ENCODE measurements around the gene FCHSD1.

FCHSD1 gene

DNA sequence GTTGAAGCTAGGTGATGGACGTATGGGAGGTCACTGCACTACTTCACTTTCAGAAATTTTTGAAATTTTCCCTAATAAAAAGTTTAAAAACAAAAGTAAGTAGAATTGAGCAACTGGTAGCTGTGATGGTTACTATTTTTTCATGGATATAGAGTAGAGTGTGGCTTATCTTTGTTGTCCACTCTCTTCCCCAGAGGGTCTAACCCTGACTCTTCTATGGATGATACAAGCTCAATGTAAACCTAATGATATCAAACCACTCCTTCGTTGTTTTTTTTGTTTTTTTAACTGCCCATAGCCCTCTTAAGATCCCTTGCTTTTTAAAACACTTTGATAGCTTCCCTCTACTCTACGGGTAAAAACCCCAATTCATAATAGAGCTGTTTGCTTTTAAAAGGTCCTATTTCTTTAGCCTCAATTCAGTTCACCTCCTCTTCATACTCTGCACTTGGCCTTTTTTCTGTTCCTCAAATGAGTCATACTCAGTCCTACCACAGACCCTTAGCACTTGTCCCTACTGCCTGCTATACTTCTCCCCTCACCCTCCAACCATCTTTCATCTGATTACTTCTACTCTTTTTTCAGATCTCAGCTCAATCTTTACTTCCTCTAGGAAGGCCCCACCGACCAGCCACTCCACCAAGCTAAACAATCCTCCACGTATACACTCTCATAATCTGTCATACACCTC, 17.2 kb downstream of the FCHSD1 start:
- H3K4me3 ChIP-seq (ENCODE audit: low read depth, low read length) = no peak overlapping the region
- TF ChIP-seq, protein P1, sequence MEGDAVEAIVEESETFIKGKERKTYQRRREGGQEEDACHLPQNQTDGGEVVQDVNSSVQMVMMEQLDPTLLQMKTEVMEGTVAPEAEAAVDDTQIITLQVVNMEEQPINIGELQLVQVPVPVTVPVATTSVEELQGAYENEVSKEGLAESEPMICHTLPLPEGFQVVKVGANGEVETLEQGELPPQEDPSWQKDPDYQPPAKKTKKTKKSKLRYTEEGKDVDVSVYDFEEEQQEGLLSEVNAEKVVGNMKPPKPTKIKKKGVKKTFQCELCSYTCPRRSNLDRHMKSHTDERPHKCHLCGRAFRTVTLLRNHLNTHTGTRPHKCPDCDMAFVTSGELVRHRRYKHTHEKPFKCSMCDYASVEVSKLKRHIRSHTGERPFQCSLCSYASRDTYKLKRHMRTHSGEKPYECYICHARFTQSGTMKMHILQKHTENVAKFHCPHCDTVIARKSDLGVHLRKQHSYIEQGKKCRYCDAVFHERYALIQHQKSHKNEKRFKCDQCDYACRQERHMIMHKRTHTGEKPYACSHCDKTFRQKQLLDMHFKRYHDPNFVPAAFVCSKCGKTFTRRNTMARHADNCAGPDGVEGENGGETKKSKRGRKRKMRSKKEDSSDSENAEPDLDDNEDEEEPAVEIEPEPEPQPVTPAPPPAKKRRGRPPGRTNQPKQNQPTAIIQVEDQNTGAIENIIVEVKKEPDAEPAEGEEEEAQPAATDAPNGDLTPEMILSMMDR (IDR thresholded peaks at IDR 0.05; ENCODE audit: control insufficient read depth, extremely low read depth, insufficient read depth) = no peak
- DNase-seq (ENCODE audit: low read depth) = no peak

DNA sequence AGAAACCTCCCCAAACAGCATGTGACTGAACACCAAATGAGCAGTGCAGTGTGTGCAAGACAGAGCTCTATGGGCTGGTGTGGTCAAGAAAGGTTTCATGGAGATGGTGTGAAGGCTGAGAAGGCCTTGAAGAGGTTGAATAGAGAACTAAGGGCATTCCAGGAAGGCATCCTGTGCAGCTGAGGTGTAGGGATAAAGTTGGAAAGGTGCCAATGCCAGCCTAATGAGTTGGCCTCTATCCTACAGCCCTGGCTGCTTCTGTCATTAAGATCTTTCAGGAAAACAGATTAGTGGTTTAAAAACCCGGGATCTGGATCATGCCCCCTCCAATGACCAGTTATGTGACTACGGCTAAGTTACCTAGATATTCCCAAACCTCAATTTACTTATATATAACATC, 18.6 kb downstream of the FCHSD1 start:
- TF ChIP-seq, protein P1 (IDR thresholded peaks at IDR 0.05; ENCODE audit: control insufficient read depth, extremely low read depth, insufficient read depth) = no peak
- H3K4me3 ChIP-seq (ENCODE audit: low read depth, low read length) = no peak overlapping the region
- no peak for DNase-seq (ENCODE audit: low read depth)

DNA sequence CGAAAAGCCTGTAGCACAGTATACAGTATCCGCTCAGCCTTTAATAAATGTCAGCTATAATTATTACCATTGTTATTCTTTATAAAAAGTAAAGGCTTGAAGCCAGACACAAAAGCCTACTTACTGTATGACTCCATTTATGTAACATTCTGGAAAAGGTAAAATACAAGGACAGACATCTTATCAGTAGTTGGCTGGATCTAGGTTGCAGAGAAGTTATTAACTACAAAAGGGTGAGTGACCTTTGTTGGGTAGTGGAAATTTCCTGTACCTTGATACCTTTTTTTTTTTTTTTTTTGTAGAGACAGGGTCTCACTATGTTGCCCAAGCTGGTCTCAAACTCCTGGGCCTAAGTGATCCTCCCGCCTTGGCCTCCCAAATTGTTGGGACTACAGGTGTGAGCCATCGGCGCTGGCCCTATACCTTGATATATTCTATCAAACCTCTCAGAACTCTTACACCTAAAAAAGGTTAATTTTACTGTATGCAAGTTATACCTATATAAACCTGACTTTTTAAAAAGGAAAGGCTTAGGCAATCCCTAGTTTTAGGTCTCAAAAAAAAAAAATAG, 20.6 kb downstream of the FCHSD1 start:
- no peak overlapping the region for H3K4me3 ChIP-seq (ENCODE audit: low read depth, low read length)
- TF ChIP-seq, protein P1 (IDR thresholded peaks at IDR 0.05; ENCODE audit: control insufficient read depth, extremely low read depth, insufficient read depth) = no peak
- no peak for DNase-seq (ENCODE audit: low read depth)

DNA sequence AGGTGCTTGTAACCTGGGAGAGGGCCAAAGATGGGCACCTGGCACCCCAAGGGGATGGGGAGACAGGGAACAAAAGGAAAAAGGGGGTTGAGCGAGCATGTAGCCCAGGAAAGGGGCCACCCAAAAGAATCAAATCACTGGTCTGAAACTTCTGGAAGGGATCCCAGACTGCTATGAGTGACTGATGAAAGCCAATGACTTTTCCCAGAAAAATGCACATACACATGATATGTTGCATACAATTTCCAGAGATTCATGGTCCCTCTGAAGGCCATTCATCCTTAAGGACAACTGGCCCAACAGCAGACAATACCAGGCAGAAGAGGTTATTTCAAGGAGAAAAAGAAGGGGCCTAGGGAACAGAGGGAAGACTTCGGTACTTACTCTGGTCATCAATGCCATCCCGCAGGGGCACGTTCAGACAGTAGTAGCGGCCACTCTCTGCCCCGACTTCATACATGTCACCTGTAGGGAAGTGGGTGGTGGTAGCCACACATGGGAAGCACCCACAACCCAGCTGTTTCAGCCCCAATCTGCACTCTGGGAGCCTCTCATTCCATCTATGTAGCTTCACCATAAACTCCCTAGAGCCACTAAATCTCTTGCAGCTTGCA, 22.9 kb downstream of the FCHSD1 start:
- DNase-seq (ENCODE audit: low read depth) = no peak
- TF ChIP-seq, protein P1 (IDR thresholded peaks at IDR 0.05; ENCODE audit: control insufficient read depth, extremely low read depth, insufficient read depth) = no peak
- no peak overlapping the region for H3K4me3 ChIP-seq (ENCODE audit: low read depth, low read length)

DNA sequence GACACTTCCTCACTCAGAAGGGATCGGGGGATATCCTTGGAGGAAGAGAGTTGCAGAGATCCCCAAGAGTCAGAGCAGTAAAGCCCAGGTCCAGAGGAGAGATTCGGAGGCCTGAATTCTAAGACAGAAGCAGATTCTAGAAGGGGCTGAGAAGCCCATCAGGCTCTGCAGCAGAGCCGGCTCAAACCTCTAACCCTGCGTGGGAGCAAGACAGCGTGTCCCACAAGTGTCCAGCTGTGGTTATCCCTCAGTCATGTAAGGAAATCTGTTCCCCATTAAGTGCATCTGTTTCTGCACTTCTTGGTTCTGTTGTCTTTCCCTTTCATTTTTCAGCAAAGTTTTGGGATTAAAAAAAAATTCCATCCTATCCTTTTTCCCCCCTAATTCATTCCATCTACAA, 27.6 kb downstream of the FCHSD1 start:
- TF ChIP-seq, protein P1 (IDR thresholded peaks at IDR 0.05; ENCODE audit: control insufficient read depth, extremely low read depth, insufficient read depth) = no peak
- no peak for DNase-seq (ENCODE audit: low read depth)
- no peak overlapping the region for H3K4me3 ChIP-seq (ENCODE audit: low read depth, low read length)

DNA sequence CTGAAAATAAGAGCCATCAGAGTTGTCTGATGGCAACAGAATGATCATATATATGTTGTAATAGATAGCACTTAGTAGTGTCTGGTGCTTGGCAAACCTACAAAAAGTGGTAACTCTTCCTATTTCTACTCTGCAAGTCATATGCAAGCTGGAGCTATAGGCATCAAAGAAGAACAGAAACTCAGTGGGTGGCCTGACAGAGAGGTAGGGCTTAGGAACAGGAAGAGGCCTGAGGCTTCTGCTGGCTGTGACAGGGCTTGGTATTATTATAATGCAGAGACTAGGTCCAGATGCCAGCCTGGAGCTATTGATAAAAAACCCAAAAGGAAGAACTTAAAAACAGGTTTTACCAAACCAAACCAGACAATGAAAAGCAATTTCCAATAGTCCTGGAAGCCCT, 28.0 kb downstream of the FCHSD1 start:
- no peak overlapping the region for H3K4me3 ChIP-seq (ENCODE audit: low read depth, low read length)
- no peak for DNase-seq (ENCODE audit: low read depth)
- TF ChIP-seq, protein P1 (IDR thresholded peaks at IDR 0.05; ENCODE audit: control insufficient read depth, extremely low read depth, insufficient read depth) = no peak

Measured in LNCaP clone FGC (cell line).